ENCODE results near the gene KIF1B. TPM values are rescaled to one million over a fixed set of nuclear protein-coding genes. Genes with fewer than 3 reads are reported as not detected.
A peak's percentile ranks its signal among the peaks of the same experiment; 100 is the strongest.
"Not testable (repeated sequence)": the region's sequence is repeated elsewhere in the genome, so short reads cannot be mapped to it uniquely, and the experiment has no call there.

The KIF1B gene
- total and polyA plus RNA-seq, 2 donors: 5.5 to 6.9 TPM

DNA sequence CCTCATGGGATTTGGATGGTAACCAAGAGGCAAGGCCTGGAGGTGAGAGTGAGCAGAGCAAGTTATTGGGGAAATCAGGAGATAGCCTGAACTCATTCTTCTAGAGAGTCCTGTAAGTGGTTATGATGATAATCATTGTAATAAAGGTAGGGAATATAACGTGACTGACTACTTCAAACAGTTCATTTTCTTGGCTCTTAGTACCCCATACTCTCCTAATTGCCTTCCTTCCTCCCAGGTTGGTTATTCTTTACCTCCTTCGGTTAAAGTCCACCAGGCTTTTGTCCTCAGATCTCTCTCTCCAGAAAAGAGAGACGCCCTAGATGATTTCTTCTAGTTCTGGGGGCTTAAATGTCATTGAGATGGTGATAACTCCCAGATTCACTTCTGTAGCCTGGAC, 35.3 kb downstream of the KIF1B start:
- Histone ChIP-seq H3K36me3 (ENCODE audit: control insufficient read depth in 2 of 2, insufficient read depth in 2 of 2, low read length in 1 of 2) (no peaks in the 10 kb centered on the region), H3K27ac (ENCODE audit: low read depth in 1 of 2, low read length in 1 of 2) (no peak overlapping the region)
- WGBS: 97% methylated on average over 3 of the region's 3 CpGs

DNA sequence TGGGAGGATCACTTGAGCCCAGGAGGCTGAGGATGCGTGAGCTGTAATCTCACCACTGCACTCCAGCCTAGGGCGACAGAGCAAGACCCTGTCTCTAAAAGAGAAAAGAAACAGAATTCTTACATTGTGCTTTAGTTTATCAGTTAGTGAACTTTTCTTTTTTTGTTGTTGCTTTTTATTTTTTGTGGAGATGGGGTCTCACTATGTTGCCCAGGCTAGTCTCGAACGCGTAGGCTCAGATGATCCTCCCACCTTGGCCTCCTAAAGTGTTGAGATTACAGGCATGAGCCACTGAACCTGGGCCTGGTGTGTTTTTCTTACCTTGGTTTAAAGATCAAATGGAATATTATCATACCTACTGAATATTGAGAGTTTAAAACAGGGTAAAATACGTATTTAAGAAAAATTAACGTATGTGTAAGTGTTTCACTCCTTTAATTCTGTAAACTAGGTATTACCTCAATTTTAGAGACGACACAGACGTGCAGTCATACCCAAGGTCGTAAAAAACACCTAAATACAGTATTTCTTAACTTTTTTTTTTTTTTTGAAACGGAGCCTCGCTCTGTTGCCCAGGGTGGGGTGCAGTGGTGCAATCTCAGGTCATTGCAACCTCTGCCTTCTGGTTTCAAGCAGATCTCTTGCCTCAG, 39.6 kb downstream of the KIF1B start:
- no peaks in the 10 kb centered on the region for H3K9me3 ChIP-seq (ENCODE audit: control insufficient read depth in 2 of 2, insufficient read depth in 1 of 2, low read length in 1 of 2)
- no peaks in the 10 kb centered on the region for H3K36me3 ChIP-seq (ENCODE audit: control insufficient read depth in 2 of 2, insufficient read depth in 2 of 2, low read length in 1 of 2)
- 98% methylated on average over 12 of the region's 12 CpGs for WGBS
- H3K4me1 ChIP-seq (ENCODE audit: control insufficient read depth in 2 of 2, insufficient read depth in 2 of 2, low read length in 2 of 2): no peaks in the 10 kb centered on the region
- DNase-seq (ENCODE audit: low read depth in 6 of 9, low spot score in 9 of 9): no peak
- no peak overlapping the region for H3K4me3 ChIP-seq (ENCODE audit: low read length in 2 of 2)
- H3K27ac ChIP-seq (ENCODE audit: low read depth in 1 of 2, low read length in 1 of 2): no peak overlapping the region
- H3K27me3 ChIP-seq (ENCODE audit: control insufficient read depth in 2 of 2, insufficient read depth in 1 of 2, low read length in 1 of 2): no peaks in the 10 kb centered on the region

More for the DNA sequence above, 35.3 kb downstream of the KIF1B start:
- H3K4me1 ChIP-seq (ENCODE audit: control insufficient read depth in 2 of 2, insufficient read depth in 2 of 2, low read length in 2 of 2): no peaks in the 10 kb centered on the region
- no peak for DNase-seq (ENCODE audit: low read depth in 6 of 9, low spot score in 9 of 9)
- H3K4me3 ChIP-seq (ENCODE audit: low read length in 2 of 2): no peak overlapping the region
- H3K9me3 ChIP-seq (ENCODE audit: control insufficient read depth in 2 of 2, insufficient read depth in 1 of 2, low read length in 1 of 2): no peaks in the 10 kb centered on the region
- H3K27me3 ChIP-seq (ENCODE audit: control insufficient read depth in 2 of 2, insufficient read depth in 1 of 2, low read length in 1 of 2): no peaks in the 10 kb centered on the region

DNA sequence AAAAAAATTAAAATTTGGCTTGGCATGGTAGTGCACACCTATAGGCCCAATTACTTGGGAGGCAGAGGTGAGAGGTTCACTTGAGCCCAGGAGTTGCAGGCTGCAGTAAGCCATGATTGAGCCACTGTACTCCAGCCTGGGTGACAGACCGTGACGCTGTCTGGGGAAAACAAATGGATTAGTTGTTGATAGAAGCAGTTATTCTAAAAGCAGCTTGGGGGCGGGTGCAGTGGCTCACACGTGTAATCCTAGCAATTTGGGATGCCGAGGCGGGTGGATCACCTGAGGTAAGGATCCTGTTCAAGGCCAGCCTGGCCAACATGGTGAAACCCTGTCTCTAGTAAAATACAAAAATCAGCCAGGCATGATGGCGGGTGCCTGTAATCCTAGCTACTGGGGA, 40.3 kb downstream of the KIF1B start:
- H3K27ac ChIP-seq (ENCODE audit: low read depth in 1 of 2, low read length in 1 of 2): no peak overlapping the region
- no peaks in the 10 kb centered on the region for H3K4me1 ChIP-seq (ENCODE audit: control insufficient read depth in 2 of 2, insufficient read depth in 2 of 2, low read length in 2 of 2)
- H3K4me3 ChIP-seq (ENCODE audit: low read length in 2 of 2): no peak overlapping the region
- no peaks in the 10 kb centered on the region for H3K36me3 ChIP-seq (ENCODE audit: control insufficient read depth in 2 of 2, insufficient read depth in 2 of 2, low read length in 1 of 2)
- no peaks in the 10 kb centered on the region for H3K9me3 ChIP-seq (ENCODE audit: control insufficient read depth in 2 of 2, insufficient read depth in 1 of 2, low read length in 1 of 2)
- no peak for DNase-seq (ENCODE audit: low read depth in 6 of 9, low spot score in 9 of 9)
- no peaks in the 10 kb centered on the region for H3K27me3 ChIP-seq (ENCODE audit: control insufficient read depth in 2 of 2, insufficient read depth in 1 of 2, low read length in 1 of 2)
- 95% methylated on average over 7 of the region's 7 CpGs for WGBS

DNA sequence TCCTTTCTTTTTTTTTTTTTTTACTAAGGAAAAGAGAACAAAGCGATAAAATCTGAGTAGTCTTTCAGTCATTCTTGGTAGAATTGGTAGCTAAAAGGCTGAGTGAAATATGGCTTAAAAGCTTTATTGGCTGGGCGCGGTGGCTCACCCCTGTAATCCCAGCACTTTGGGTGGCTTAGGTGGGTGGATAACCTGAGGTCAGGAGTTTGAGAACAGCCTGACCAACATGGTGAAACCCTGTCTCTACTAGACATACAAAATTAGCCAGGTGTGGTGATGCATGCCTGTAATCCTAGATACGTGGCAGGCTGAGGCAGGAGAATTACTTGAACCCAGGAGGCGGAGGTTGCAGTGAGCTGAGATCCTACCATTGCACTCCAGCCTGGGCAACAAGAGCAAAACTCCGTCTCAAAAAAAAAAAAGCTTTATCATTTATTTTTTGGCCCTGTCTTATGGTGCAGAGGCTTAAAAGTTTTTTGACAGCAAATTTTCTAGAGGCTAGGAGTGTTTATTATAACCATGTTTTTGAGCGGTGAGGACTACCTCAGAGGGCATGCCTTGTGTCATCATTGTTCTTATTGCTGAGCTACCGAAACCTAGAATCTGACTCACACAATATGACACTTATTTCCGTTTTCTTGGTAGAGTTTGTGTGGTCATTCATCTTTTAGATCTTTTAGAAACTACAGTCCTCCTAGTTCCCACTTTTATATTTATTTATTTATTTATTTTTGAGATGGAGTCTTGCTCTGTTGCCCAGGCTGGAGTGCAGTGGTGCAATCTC, 41.1 kb downstream of the KIF1B start:
- H3K27me3 ChIP-seq (ENCODE audit: control insufficient read depth in 2 of 2, insufficient read depth in 1 of 2, low read length in 1 of 2); H3K27ac ChIP-seq (ENCODE audit: low read depth in 1 of 2, low read length in 1 of 2); H3K4me3 ChIP-seq (ENCODE audit: low read length in 2 of 2); H3K9me3 ChIP-seq (ENCODE audit: control insufficient read depth in 2 of 2, insufficient read depth in 1 of 2, low read length in 1 of 2); H3K4me1 ChIP-seq (ENCODE audit: control insufficient read depth in 2 of 2, insufficient read depth in 2 of 2, low read length in 2 of 2); H3K36me3 ChIP-seq (ENCODE audit: control insufficient read depth in 2 of 2, insufficient read depth in 2 of 2, low read length in 1 of 2); DNase-seq (ENCODE audit: low read depth in 6 of 9, low spot score in 9 of 9): not testable (repeated sequence)
- 95% methylated on average over 9 of the region's 9 CpGs for WGBS

DNA sequence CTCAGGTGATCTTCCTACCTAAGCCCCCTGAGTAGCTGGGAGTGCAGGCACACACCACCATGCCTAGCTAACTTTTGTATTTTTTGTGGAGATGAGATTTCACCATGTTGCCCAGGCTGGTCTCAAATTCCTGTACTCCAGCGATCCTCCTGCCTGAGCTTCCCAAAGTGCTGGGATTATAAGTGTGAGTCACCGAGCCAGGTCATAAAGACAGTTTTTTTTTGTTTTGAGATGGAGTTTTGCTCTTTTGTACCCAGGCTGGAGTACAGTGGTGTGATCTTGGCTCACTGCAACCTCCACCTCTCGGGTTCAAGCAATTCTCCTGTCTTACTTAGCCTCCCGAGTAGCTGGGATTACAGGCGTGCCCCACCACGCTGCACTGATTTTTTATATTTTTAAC, 42.1 kb downstream of the KIF1B start:
- no peaks in the 10 kb centered on the region for H3K36me3 ChIP-seq (ENCODE audit: control insufficient read depth in 2 of 2, insufficient read depth in 2 of 2, low read length in 1 of 2)

DNA sequence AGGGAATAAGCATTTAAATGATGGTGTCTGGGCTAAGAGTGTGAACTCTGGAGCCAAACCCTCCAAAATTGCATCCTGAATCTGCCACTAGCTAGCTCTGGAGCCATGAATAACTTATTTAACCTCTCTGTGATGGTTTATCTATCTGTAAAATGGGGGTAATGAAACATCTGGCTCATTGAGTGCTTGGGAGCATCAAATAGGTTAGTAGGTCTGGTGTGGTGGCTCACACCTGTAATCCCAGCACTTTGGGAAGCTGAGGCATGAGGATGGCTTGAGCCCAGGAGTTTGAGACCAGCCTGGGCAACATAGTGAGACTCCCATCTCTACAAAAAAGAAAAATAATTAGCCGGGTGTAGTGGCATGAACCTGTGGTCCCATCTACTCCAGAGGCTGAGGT, 42.8 kb downstream of the KIF1B start:
- Histone ChIP-seq H3K27me3 (ENCODE audit: control insufficient read depth in 2 of 2, insufficient read depth in 1 of 2, low read length in 1 of 2) (no peaks in the 10 kb centered on the region), H3K9me3 (ENCODE audit: control insufficient read depth in 2 of 2, insufficient read depth in 1 of 2, low read length in 1 of 2) (no peaks in the 10 kb centered on the region), H3K36me3 (ENCODE audit: control insufficient read depth in 2 of 2, insufficient read depth in 2 of 2, low read length in 1 of 2) (no peaks in the 10 kb centered on the region), H3K27ac (ENCODE audit: low read depth in 1 of 2, low read length in 1 of 2) (no peak overlapping the region), H3K4me1 (ENCODE audit: control insufficient read depth in 2 of 2, insufficient read depth in 2 of 2, low read length in 2 of 2) (no peaks in the 10 kb centered on the region), H3K4me3 (ENCODE audit: low read length in 2 of 2) (no peak overlapping the region)
- no peak for DNase-seq (ENCODE audit: low read depth in 6 of 9, low spot score in 9 of 9)
- 100% methylated on average over 1 of the region's 1 CpG for WGBS

More for the DNA sequence above, 42.1 kb downstream of the KIF1B start:
- Histone ChIP-seq H3K4me3 (ENCODE audit: low read length in 2 of 2) (no peak overlapping the region), H3K9me3 (ENCODE audit: control insufficient read depth in 2 of 2, insufficient read depth in 1 of 2, low read length in 1 of 2) (no peaks in the 10 kb centered on the region), H3K4me1 (ENCODE audit: control insufficient read depth in 2 of 2, insufficient read depth in 2 of 2, low read length in 2 of 2) (no peaks in the 10 kb centered on the region), H3K27ac (ENCODE audit: low read depth in 1 of 2, low read length in 1 of 2) (no peak overlapping the region), H3K27me3 (ENCODE audit: control insufficient read depth in 2 of 2, insufficient read depth in 1 of 2, low read length in 1 of 2) (no peaks in the 10 kb centered on the region)
- 98% methylated on average over 6 of the region's 6 CpGs for WGBS
- no peak for DNase-seq (ENCODE audit: low read depth in 6 of 9, low spot score in 9 of 9)

DNA sequence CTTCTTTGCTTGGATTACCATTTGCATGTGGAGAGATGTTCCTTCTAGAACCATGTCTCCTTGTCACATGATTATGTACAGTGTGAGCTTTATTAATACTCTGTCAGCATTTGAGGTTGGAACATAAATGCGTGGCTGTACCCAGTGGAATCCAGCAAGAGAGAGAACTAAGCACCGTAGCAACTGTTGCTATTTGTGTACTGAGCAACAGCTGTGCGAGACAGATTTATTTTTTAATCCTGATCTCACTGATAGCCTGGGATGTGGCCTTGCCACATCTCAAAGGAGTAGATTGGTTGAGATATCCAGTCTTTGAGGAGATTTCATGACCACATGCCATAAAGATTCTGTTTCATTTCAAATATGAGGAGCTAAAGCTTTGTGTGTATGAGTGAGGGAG, 43.4 kb downstream of the KIF1B start:
- WGBS: 47% methylated on average over 3 of the region's 3 CpGs
- Histone ChIP-seq H3K27ac (ENCODE audit: low read depth in 1 of 2, low read length in 1 of 2) (no peak overlapping the region), H3K36me3 (ENCODE audit: control insufficient read depth in 2 of 2, insufficient read depth in 2 of 2, low read length in 1 of 2) (no peaks in the 10 kb centered on the region), H3K4me3 (ENCODE audit: low read length in 2 of 2) (no peak overlapping the region), H3K9me3 (ENCODE audit: control insufficient read depth in 2 of 2, insufficient read depth in 1 of 2, low read length in 1 of 2) (no peaks in the 10 kb centered on the region), H3K4me1 (ENCODE audit: control insufficient read depth in 2 of 2, insufficient read depth in 2 of 2, low read length in 2 of 2) (no peaks in the 10 kb centered on the region), H3K27me3 (ENCODE audit: control insufficient read depth in 2 of 2, insufficient read depth in 1 of 2, low read length in 1 of 2) (no peaks in the 10 kb centered on the region)
- peak in 2 of 9 donors; percentile 2 to 21 for DNase-seq (ENCODE audit: low read depth in 6 of 9, low spot score in 9 of 9)

DNA sequence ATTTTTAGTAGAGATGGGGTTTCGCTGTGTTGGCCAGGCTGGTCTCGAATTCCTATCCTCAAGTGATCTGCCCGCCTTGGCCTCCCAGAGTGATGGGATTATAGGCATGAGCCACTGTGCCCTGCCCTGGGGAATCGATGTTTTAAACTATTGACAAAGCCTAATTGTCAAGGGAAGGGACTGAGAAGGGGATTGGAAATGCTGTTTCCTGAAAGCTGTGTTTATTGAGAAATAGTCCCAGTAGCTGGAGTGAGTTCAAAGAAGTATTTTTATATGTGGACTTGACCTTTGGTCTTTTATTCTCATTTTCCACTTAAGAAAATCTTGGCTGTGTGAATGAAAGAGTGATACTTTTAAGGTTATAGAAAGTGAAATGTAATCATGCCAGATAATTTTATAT, 47.5 kb downstream of the KIF1B start:
- Histone ChIP-seq H3K27ac (ENCODE audit: low read depth in 1 of 2, low read length in 1 of 2) (no peak overlapping the region), H3K27me3 (ENCODE audit: control insufficient read depth in 2 of 2, insufficient read depth in 1 of 2, low read length in 1 of 2) (no peaks in the 10 kb centered on the region), H3K9me3 (ENCODE audit: control insufficient read depth in 2 of 2, insufficient read depth in 1 of 2, low read length in 1 of 2) (no peaks in the 10 kb centered on the region), H3K4me1 (ENCODE audit: control insufficient read depth in 2 of 2, insufficient read depth in 2 of 2, low read length in 2 of 2) (no peaks in the 10 kb centered on the region), H3K36me3 (ENCODE audit: control insufficient read depth in 2 of 2, insufficient read depth in 2 of 2, low read length in 1 of 2) (no peaks in the 10 kb centered on the region), H3K4me3 (ENCODE audit: low read length in 2 of 2) (no peak overlapping the region)
- no peak for DNase-seq (ENCODE audit: low read depth in 6 of 9, low spot score in 9 of 9)
- WGBS: 95% methylated on average over 4 of the region's 4 CpGs

DNA sequence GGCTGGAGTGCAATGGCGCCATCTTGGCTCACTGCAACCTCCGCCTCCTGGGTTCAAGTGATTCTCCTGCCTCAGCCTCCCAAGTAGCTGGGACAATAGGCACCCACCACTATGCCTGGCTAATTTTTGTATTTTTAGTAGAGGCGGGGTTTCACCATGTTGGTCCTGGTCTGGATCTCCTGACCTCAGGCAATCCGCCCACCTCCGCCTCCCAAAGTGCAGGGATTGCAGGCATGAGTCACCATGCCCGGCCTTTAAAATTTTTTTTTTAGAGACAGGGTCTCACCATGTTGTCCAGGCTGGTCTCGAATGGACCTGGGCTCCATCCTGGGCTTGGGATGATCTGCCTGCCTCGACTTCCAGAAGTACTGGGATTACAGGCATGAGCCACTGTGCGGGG, 49.2 kb downstream of the KIF1B start:
- H3K27me3 ChIP-seq (ENCODE audit: control insufficient read depth in 2 of 2, insufficient read depth in 1 of 2, low read length in 1 of 2); DNase-seq (ENCODE audit: low read depth in 6 of 9, low spot score in 9 of 9); H3K27ac ChIP-seq (ENCODE audit: low read depth in 1 of 2, low read length in 1 of 2); H3K4me1 ChIP-seq (ENCODE audit: control insufficient read depth in 2 of 2, insufficient read depth in 2 of 2, low read length in 2 of 2); H3K36me3 ChIP-seq (ENCODE audit: control insufficient read depth in 2 of 2, insufficient read depth in 2 of 2, low read length in 1 of 2); H3K9me3 ChIP-seq (ENCODE audit: control insufficient read depth in 2 of 2, insufficient read depth in 1 of 2, low read length in 1 of 2); H3K4me3 ChIP-seq (ENCODE audit: low read length in 2 of 2): not testable (repeated sequence)
- WGBS: 97% methylated on average over 9 of the region's 9 CpGs

All from thymus (tissue), 11 donors.